ENCODE results near the gene MRPL14.

DNA sequence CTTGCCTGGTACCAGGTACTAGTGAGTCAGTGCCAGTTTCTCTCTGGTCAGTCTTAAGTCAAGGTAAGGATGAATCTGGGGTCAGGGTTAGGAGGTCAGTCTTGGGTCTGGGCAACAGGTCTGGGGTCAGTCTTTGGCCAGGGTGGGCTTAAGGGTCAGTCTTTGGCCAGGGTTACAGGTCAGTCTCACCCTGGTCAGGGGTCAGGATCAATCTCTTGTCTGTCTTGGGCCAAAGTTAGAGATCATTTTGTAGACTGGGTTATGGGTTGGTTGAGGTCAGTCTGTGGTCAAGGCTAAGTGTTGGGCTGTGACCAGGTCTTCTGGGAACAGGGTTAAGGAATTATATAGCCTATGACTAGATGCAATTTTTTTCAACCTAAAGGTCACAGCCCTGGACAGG lies 18.6 kb upstream of the MRPL14 start:
- TF ChIP-seq, protein P1, sequence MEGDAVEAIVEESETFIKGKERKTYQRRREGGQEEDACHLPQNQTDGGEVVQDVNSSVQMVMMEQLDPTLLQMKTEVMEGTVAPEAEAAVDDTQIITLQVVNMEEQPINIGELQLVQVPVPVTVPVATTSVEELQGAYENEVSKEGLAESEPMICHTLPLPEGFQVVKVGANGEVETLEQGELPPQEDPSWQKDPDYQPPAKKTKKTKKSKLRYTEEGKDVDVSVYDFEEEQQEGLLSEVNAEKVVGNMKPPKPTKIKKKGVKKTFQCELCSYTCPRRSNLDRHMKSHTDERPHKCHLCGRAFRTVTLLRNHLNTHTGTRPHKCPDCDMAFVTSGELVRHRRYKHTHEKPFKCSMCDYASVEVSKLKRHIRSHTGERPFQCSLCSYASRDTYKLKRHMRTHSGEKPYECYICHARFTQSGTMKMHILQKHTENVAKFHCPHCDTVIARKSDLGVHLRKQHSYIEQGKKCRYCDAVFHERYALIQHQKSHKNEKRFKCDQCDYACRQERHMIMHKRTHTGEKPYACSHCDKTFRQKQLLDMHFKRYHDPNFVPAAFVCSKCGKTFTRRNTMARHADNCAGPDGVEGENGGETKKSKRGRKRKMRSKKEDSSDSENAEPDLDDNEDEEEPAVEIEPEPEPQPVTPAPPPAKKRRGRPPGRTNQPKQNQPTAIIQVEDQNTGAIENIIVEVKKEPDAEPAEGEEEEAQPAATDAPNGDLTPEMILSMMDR (IDR thresholded peaks at IDR 0.05): no peak
- no peak for TF ChIP-seq POLR2A (IDR thresholded peaks at IDR 0.05)
- no peak for TF ChIP-seq POLR2AphosphoS5 (IDR thresholded peaks at IDR 0.05; ENCODE audit: insufficient read depth in 1 of 2, low read depth in 1 of 2)
